Epithelial cell of esophagus (primary cell): ENCODE results near the gene GALNT3.

Source experiments
- DNase-seq: peaks from one replicate; pipeline ENCODE4 v3.0.0; 2010; ENCODE audit warnings: low read depth
- H3K4me3 ChIP-seq: 2 replicates; pipeline ENCODE4 v1.5.1; 2011; ENCODE audit warnings: mild to moderate bottlenecking, low read length, control low read depth
- CTCF ChIP-seq: IDR thresholded peaks from 2 replicates; pipeline ENCODE4 v1.5.1; 2011; ENCODE audit warnings: low read depth, mild to moderate bottlenecking, low read length, control low read depth, inconsistent platforms; ENCODE audit not compliant: insufficient read depth; ENCODE audit errors: missing control alignments

The GALNT3 gene

GRCh38 chr2:165718610-165719210 is 75.3 kb downstream of the GALNT3 start:
- no peak for TF ChIP-seq CTCF

GRCh38 chr2:165716091-165716490 is 78.0 kb downstream of the GALNT3 start:
- no peak overlapping the region for H3K4me3 ChIP-seq
- no peak for TF ChIP-seq CTCF
- no peak for DNase-seq

More at GRCh38 chr2:165718610-165719210, 75.3 kb downstream of the GALNT3 start:
- no peak for DNase-seq
- no peak overlapping the region for H3K4me3 ChIP-seq

- DNase-seq, result no peak
- no peak for TF ChIP-seq CTCF
- H3K4me3 ChIP-seq, result no peak overlapping the region
Measured at GRCh38 chr2:165706960-165707487, 87.0 kb downstream of the GALNT3 start.

- H3K4me3 ChIP-seq, result no peak overlapping the region
- DNase-seq, result no peak
- no peak for TF ChIP-seq CTCF
Measured at GRCh38 chr2:165701147-165701546, 92.9 kb downstream of the GALNT3 start.

- no peak overlapping the region for H3K4me3 ChIP-seq
- no peak for DNase-seq
- TF ChIP-seq CTCF, result no peak
Measured at GRCh38 chr2:165700531-165700930, 93.5 kb downstream of the GALNT3 start.

- H3K4me3 ChIP-seq, result no peak overlapping the region
- no peak for DNase-seq
- TF ChIP-seq CTCF, result no peak
Measured at GRCh38 chr2:165699946-165700345, 94.1 kb downstream of the GALNT3 start.

GRCh38 chr2:165698444-165698884 is 95.6 kb downstream of the GALNT3 start:
- peak; percentile 70 for DNase-seq

More at GRCh38 chr2:165698444-165698884, 95.6 kb downstream of the GALNT3 start:
- H3K4me3 ChIP-seq, result no peak overlapping the region
- peak; percentile 76 for TF ChIP-seq CTCF
